GM12878 (cell line): Measurements from ENCODE around the gene MAVS. TPM values are rescaled to one million over a fixed set of nuclear protein-coding genes. Genes with fewer than 3 reads are reported as not detected.

Experiments used
- ASH2L ChIP-seq: fragments of 300-600, 200-600 bp; sonication (generic); IDR thresholded peaks from 2 replicates; pipeline ENCODE4 v1.6.1; 2017; ENCODE audit warnings: low read depth, mild to moderate bottlenecking, borderline replicate concordance
- BHLHE40 ChIP-seq, 2 experiments: fragments of 450-650 bp in 1 of 2; IDR thresholded peaks; 2 replicates each; pipeline ENCODE4 v1.6.1; 2011 to 2017; ENCODE audit warnings: low read depth in 2 of 2, borderline replicate concordance in 1 of 2, improper control_type of control experiment in 1 of 2, low read length in 1 of 2, mild to moderate bottlenecking in 1 of 2
- BMI1 ChIP-seq: fragments of 450-650 bp; IDR thresholded peaks from 2 replicates; pipeline ENCODE4 v1.6.1; 2016; ENCODE audit warnings: mild to moderate bottlenecking, moderate library complexity, borderline replicate concordance
- EED ChIP-seq: sonication (generic); IDR thresholded peaks from 2 replicates; pipeline ENCODE4 v1.6.1; 2016; ENCODE audit warnings: antibody characterized with exemption, low read depth
- EP300 ChIP-seq, 2 experiments: fragments of 150-350 bp in 1 of 2; IDR thresholded peaks; 2 replicates each; pipeline ENCODE4 v1.6.1; 2011 to 2012; ENCODE audit warnings: low read depth in 2 of 2, low read length in 2 of 2, borderline replicate concordance in 1 of 2, improper control_type of control experiment in 1 of 2, inconsistent platforms in 1 of 2; ENCODE audit not compliant: control insufficient read depth in 1 of 2
- EZH2 ChIP-seq: IDR thresholded peaks from 2 replicates; pipeline ENCODE4 v1.6.1; 2012; ENCODE audit warnings: low read depth, mild to moderate bottlenecking, control low read depth, inconsistent platforms, low read length, borderline replicate concordance; ENCODE audit not compliant: control insufficient read depth
- FOS ChIP-seq: IDR thresholded peaks from 3 replicates; pipeline ENCODE4 v1.6.1; 2011; ENCODE audit warnings: borderline replicate concordance; ENCODE audit not compliant: insufficient read length; ENCODE audit errors: extremely low read depth
- IKZF2 ChIP-seq, 2 experiments: fragments of 450-650 bp; IDR thresholded peaks; 2 replicates each; pipeline ENCODE4 v1.6.1; 2017; ENCODE audit warnings: mild to moderate bottlenecking in 2 of 2, moderate library complexity in 2 of 2
- JUNB ChIP-seq: IDR thresholded peaks from 2 replicates; pipeline ENCODE4 v1.6.1; 2016; ENCODE audit warnings: antibody characterized with exemption, mild to moderate bottlenecking
- JUND ChIP-seq: IDR thresholded peaks from 2 replicates; pipeline ENCODE4 v1.6.1; 2012; ENCODE audit warnings: low read depth, mild to moderate bottlenecking, low read length, improper control_type of control experiment, moderate library complexity
- LARP7 ChIP-seq: fragments of 450-650 bp; IDR thresholded peaks from 2 replicates; pipeline ENCODE4 v1.6.1; 2017; ENCODE audit warnings: mild to moderate bottlenecking
- MEF2A ChIP-seq: IDR thresholded peaks from 2 replicates; pipeline ENCODE4 v1.6.1; 2011; ENCODE audit warnings: low read depth, mild to moderate bottlenecking, low read length, moderate library complexity; ENCODE audit not compliant: insufficient read depth
- MEF2B ChIP-seq: fragments of 450-650 bp; IDR thresholded peaks from 2 replicates; pipeline ENCODE4 v1.6.1; 2018; ENCODE audit warnings: mild to moderate bottlenecking, moderate library complexity; ENCODE audit not compliant: partially characterized antibody, poor library complexity, severe bottlenecking
- MLLT1 ChIP-seq: fragments of 450-650 bp; IDR thresholded peaks from 2 replicates; pipeline ENCODE4 v1.6.1; 2016; ENCODE audit warnings: mild to moderate bottlenecking
- MTA2 ChIP-seq: fragments of 450-650 bp; IDR thresholded peaks from 2 replicates; pipeline ENCODE4 v1.6.1; 2016; ENCODE audit warnings: low read depth, mild to moderate bottlenecking, moderate library complexity
- NR2C2 ChIP-seq: IDR thresholded peaks from 2 replicates; pipeline ENCODE4 v1.6.1; 2011; ENCODE audit warnings: borderline replicate concordance, low read depth; ENCODE audit not compliant: control insufficient read depth, insufficient read length
- POLR2A ChIP-seq: IDR thresholded peaks from 2 replicates; pipeline ENCODE4 v1.6.1; 2011; ENCODE audit warnings: low read depth, mild to moderate bottlenecking, low read length
- RCOR1 ChIP-seq: conservative IDR thresholded peaks from 2 replicates; pipeline ENCODE4 v1.6.1; 2012; ENCODE audit warnings: low read depth, low read length, improper control_type of control experiment
- RFX5 ChIP-seq: IDR thresholded peaks from 2 replicates; pipeline ENCODE4 v1.6.1; 2011; ENCODE audit warnings: low read depth, low read length, improper control_type of control experiment
- SMARCA5 ChIP-seq: fragments of 450-650 bp; IDR thresholded peaks from 2 replicates; pipeline ENCODE4 v1.6.1; 2017; ENCODE audit warnings: mild to moderate bottlenecking
- SP1 ChIP-seq: IDR thresholded peaks from one replicate; pipeline ENCODE4 v1.6.1; 2011; ENCODE audit warnings: low read depth, low read length
- TAF1 ChIP-seq: IDR thresholded peaks from 2 replicates; pipeline ENCODE4 v1.6.1; 2011; ENCODE audit warnings: mild to moderate bottlenecking, low read depth, low read length, borderline replicate concordance
- TCF12 ChIP-seq: IDR thresholded peaks from 2 replicates; pipeline ENCODE4 v1.6.1; 2011; ENCODE audit warnings: low read depth, mild to moderate bottlenecking, low read length
- TCF3 ChIP-seq: IDR thresholded peaks from 2 replicates; pipeline ENCODE4 v1.6.1; 2012; ENCODE audit warnings: low read depth, mild to moderate bottlenecking, low read length, borderline replicate concordance; ENCODE audit not compliant: insufficient read depth
- YY1 ChIP-seq: IDR thresholded peaks from 2 replicates; pipeline ENCODE4 v1.6.1; 2011; ENCODE audit warnings: low read depth, mild to moderate bottlenecking, low read length
- ZBED1 ChIP-seq: IDR thresholded peaks from 2 replicates; pipeline ENCODE4 v1.6.1; 2016; ENCODE audit warnings: borderline replicate concordance
- ZBTB11 ChIP-seq: fragments of 450-650 bp; formaldehyde crosslinking; IDR thresholded peaks from 2 replicates; pipeline ENCODE4 v1.5.0; 2022; ENCODE audit warnings: mild to moderate bottlenecking, missing genetic modification characterization
- polyA plus RNA-seq, 11 experiments: library from polyadenylated mRNA; depleted of rRNA in 4 of 11; unstranded in 6 of 11; stranded (reverse) in 5 of 11; fragments of >200 nt; fragmentation: Nextera tagmentation in 4 of 11; fragmentation: Illumina TruSeq in 1 of 11; extraction: Ambion mirVana in 4 of 11; extraction: Trizol in 1 of 11; gene quantifications; 1 replicate in 1 of 11; 2 replicates in 10 of 11; pipeline versions ENCODE4 v1.2.1 to v1.2.3, GENCODE V29; 2011 to 2016; ENCODE audit warnings: inconsistent platforms in 2 of 11, missing spikeins in 2 of 11, low read depth in 1 of 11
- total RNA-seq, 4 experiments: library from RNA; depleted of rRNA in 3 of 4; stranded (reverse); fragments of >200 nt in 3 of 4; fragmentation: Illumina TruSeq in 1 of 4; extraction: Trizol in 1 of 4; gene quantifications; 2 replicates each; pipeline versions ENCODE4 v1.2.1 to v1.2.3, GENCODE V29; 2013 to 2021

MAVS gene
- total and polyA plus RNA-seq, 10 of the 15 experiments (the other 5 are each of a cell fraction or from before 2014, with no cell fraction given): 1.6 to 25.2 (median 12.6) TPM

GRCh38 chr20:3888622-3889488, 42.2 kb downstream of the MAVS start, which contains the start of gene PANK2 (continued):
- TF ChIP-seq SP1 (peak; percentile 99), MLLT1 (peak; percentile 74), ASH2L (no peak), MEF2A (no peak), RCOR1 (no peak), SMARCA5 (peak; percentile 81), BHLHE40 (IDR thresholded peaks at IDR 0.05; ENCODE audit: borderline replicate concordance in 1 of 2, low read depth in 2 of 2, low read length in 1 of 2) (peak; percentile 37 to 48; a peak in 3 of 4 replicates), BMI1 (peak; percentile 94), POLR2A (peak; percentile 90), TCF12 (peak; percentile 15; the same call in 1 of the 2 replicates), MTA2 (no peak), LARP7 (peak; percentile 84), EZH2 (no peak), JUNB (no peak), IKZF2 (IDR thresholded peaks at IDR 0.05) (peak; percentile 29 to 30; a peak in 2 of 4 replicates), EP300 (IDR thresholded peaks at IDR 0.05; ENCODE audit: borderline replicate concordance in 1 of 2, control insufficient read depth in 1 of 2, low read depth in 2 of 2, low read length in 2 of 2) (peak in 1 of 2 experiments; percentile 14; a peak in 1 of 4 replicates), YY1 (peak; percentile 92), EED (peak; percentile 70), ZBED1 (peak; percentile 26; the same call in 1 of the 2 replicates), TAF1 (peak; percentile 77), NR2C2 (no peak), ZBTB11 (CRISPR knock-in tag) (no peak), JUND (peak; percentile 9; the same call in 1 of the 2 replicates), FOS (peak; percentile 86), RFX5 (no peak), TCF3 (no peak), MEF2B (peak; percentile 66)
